Motor neuron (in vitro differentiated cells): ENCODE results near the gene KCNJ6. TPM values are rescaled to one million over a fixed set of nuclear protein-coding genes. Genes with fewer than 3 reads are reported as not detected.
"Not testable (repeated sequence)": the region's sequence is repeated elsewhere in the genome, so short reads cannot be mapped to it uniquely, and the experiment has no call there.

ENCODE experiments used
- ATAC-seq, 8 experiments: fragments of 200-7000 bp; cut with Tn5 transposase; replicated peaks in 6 of 8; 2 replicates each; pipeline ENCODE4 v1.8.0; 2021; ENCODE audit warnings: mild to moderate bottlenecking in 8 of 8, moderate library complexity in 8 of 8
- H3K27ac ChIP-seq, 2 donors: fragments of 250-450 bp; sonication (Bioruptor Pico); 2 replicates each; pipeline ENCODE4 v1.9.0; 2021; ENCODE audit warnings: antibody characterized with exemption in 2 of 2, mild to moderate bottlenecking in 2 of 2, moderate library complexity in 1 of 2
- H3K4me1 ChIP-seq, 2 donors: fragments of 250-450 bp; sonication (Bioruptor Pico); replicated peaks in 1 of 2; 2 replicates each; pipeline ENCODE4 v1.6.1; 2021; ENCODE audit warnings: antibody characterized with exemption in 2 of 2, mild to moderate bottlenecking in 2 of 2, moderate library complexity in 1 of 2
- H3K4me3 ChIP-seq, 5 donors: fragments of 250-450 bp; sonication (Bioruptor Pico); 2 replicates each; pipeline ENCODE4 v1.9.0; 2021; ENCODE audit warnings: antibody characterized with exemption in 5 of 5, mild to moderate bottlenecking in 5 of 5, moderate library complexity in 4 of 5
- WGBS, 10 experiments: fragments of 450-650 bp; shearing (Covaris generic); methylation state at CpG; one replicate each; pipeline ENCODE4 v1.0.0; 2022; 5-methylcytosine and 5-hydroxymethylcytosine counted together
- in situ Hi-C, 9 experiments: fragments of 400-800 bp; cut with MboI; loops; one replicate each; pipeline ENCODE4 v1.15.0; 2021; ENCODE audit warnings: low sequenced_read_pairs in 9 of 9, low pct_unique_long_range_greater_than_20kb in 2 of 9; ENCODE audit not compliant: unreplicated experiment in 9 of 9
- total RNA-seq, 8 experiments: library from RNA; unstranded; fragments of 300-600 nt; gene quantifications; 2 replicates each; pipeline versions ENCODE4 v1.2.3 to v1.2.4, GENCODE V29; 2022

The KCNJ6 gene
- total RNA-seq, 8 experiments from 2014 or later = 0.05 to 3.4 (median 0.61) TPM

DNA sequence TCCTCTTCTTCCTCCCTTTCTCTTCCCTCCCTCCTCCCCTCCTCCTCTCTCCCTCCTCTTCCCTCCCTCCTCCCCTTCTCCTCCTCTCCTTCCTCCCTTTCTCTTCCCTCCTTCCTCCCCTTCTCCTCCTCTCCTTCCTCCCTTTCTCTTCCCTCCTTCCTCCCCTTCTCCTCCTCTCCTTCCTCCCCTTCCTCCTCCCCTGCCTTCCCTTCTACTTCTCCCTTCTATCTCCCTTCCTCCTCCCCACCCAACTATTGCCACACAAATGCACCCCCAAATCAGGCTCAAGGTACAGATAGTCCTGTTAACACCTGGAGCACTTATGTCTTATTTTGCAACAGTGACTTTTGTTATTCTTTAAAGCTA is 203.7 kb downstream of the KCNJ6 start:
- in situ Hi-C loops = loop anchor here in 3 of 9 experiments (25.0 kb wide), 2 partner anchors 200 to 650 kb away; partner anchors contain the start of gene KCNJ6 (in 2 of the 3)

DNA sequence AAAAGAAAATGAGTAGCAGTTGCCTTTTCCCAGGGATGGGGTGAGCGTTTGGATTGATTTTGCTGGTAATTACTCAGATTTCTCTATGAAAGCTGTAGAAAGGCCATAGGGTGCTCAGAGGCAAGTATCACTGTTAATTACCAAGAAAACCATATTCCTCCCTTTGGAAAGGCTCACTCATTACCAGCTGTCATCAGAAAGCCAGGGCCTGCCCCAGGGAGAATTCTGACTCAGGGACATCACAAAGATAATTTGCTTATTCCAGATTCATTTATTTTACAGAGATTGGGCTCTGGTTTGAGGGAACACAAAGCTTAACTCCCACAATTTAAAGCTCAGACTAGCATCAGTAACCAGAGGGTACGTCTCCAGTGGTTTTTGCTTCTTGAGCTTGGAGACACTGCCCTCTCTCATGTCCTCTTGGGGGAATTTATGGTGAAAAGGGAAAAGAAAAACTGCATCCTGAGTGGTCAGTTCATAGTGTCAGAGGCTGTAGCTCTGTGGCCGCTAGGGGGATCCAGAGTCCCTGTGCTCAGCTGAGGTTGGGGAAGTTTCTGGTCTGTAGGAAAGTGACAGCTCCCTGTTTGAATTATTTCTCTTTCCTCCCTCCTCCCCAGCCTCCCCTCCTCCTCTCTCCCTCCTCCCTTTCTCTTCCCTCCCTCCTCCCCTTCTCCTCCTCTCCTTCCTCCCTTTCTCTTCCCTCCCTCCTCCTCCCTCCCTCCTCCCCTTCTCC is 204.3 kb downstream of the KCNJ6 start:
- H3K27ac ChIP-seq = no peak overlapping the region
- 0 to 80% (median 40%) methylated on average over 1 to 3 of the region's 3 CpGs; no CpG with 5 or more reads in 3 of the 10 experiments for WGBS, 10 experiments

More for the DNA sequence above, 203.7 kb downstream of the KCNJ6 start:
- not testable (repeated sequence) for H3K4me3 ChIP-seq, H3K27ac ChIP-seq, ATAC-seq
- H3K4me1 ChIP-seq = peaks cover 18% of the 10 kb centered on the region in 2 donors

DNA sequence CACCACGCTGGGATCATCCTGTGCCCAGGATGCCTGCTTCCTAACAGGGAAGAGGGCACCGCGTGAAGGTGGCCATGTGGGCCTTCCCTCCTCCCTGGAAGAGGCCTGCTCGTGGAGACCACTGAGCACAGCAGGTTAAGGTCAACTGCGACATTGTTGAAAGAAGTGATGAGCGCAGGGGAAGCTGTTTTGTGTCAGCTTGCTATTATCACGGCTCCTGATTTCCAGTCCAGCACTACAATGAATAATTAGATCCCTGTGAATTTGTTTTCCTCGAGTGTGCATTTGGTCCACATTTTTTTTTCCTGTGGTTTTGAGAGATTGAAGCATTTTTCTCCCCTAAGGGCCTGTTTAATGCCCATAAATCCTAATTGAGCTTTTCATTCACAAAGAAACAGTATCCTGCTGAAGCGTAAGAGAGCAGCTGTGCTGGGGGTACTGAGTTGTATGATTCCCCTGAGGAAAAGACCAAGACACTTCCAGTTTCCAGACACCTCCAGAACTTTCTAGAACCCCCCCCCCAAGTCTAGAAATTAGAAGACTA is 204.9 kb downstream of the KCNJ6 start:
- Histone ChIP-seq H3K4me3 (no peak overlapping the region), H3K4me1 (peaks cover 18 to 22% of the 10 kb centered on the region in 2 donors), H3K27ac (peak overlapping the region in 1 of 2 donors; percentile 6)
- in situ Hi-C loops = loop anchor here in 3 of 9 experiments (25.0 kb wide), 2 partner anchors 201 to 651 kb away; partner anchors contain the start of gene KCNJ6 (in 2 of the 3)
- ATAC-seq = peak in 6 of 8 experiments; percentile 17 to 81 (median 74)
- 24 to 80% (median 56%) methylated on average over 1 to 9 of the region's 9 CpGs; no CpG with 5 or more reads in 2 of the 10 experiments for WGBS, 10 experiments

More for the DNA sequence above, 204.3 kb downstream of the KCNJ6 start:
- in situ Hi-C loops = loop anchor here in 3 of 9 experiments (25.0 kb wide), 2 partner anchors 200 to 650 kb away; partner anchors contain the start of gene KCNJ6 (in 2 of the 3)
- no peak overlapping the region for H3K4me3 ChIP-seq
- peaks cover 18 to 22% of the 10 kb centered on the region in 2 donors for H3K4me1 ChIP-seq
- ATAC-seq = peak; percentile 76 to 100 (median 84)

DNA sequence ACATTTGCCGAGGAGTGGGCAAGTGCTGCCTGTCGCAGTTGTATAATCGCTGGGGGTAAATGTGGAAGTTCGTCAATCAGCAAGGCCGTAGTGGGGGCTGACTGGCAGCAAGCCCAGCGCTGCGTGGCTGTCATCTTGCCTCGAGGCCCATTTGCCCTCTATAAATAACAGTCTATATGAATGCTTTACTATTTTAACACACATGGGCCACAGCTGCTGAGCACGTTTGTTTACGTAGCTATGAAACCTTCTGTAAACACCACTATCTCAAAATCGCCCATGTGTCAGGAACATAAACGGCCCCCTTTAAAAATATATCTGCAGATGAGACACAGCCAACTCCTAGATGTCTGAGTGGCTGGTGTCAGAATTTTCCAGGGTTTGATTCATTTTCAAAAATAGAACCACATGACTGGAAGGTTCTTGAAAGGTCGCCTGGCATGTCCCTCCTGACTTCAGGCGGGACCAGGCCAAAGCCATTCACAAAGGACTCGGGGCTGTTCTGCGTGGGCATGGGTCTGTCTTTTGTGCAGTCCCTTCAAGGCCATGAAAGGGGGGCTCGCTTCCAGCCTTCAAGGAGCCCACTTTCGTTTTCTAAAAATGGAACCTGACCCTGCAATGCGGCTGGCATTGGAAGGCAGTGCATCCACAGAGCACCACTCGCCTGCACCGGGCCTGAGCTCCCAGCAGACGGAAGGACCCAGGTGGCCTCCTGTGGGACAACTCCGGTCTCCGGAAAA is 205.5 kb downstream of the KCNJ6 start:
- no peak overlapping the region for H3K4me3 ChIP-seq
- 45 to 95% (median 89%) methylated on average over 1 to 18 of the region's 24 CpGs; no CpG with 5 or more reads in 1 of the 10 experiments for WGBS, 10 experiments
- H3K27ac ChIP-seq = peak overlapping the region in 1 of 2 donors; percentile 6
- ATAC-seq = peak in 6 of 8 experiments; percentile 7 to 84 (median 14)
- in situ Hi-C loops = loop anchor here in 3 of 9 experiments (25.0 kb wide), 2 partner anchors 202 to 652 kb away; partner anchors contain the start of gene KCNJ6 (in 2 of the 3)
- H3K4me1 ChIP-seq = peaks cover 18 to 22% of the 10 kb centered on the region in 2 donors

DNA sequence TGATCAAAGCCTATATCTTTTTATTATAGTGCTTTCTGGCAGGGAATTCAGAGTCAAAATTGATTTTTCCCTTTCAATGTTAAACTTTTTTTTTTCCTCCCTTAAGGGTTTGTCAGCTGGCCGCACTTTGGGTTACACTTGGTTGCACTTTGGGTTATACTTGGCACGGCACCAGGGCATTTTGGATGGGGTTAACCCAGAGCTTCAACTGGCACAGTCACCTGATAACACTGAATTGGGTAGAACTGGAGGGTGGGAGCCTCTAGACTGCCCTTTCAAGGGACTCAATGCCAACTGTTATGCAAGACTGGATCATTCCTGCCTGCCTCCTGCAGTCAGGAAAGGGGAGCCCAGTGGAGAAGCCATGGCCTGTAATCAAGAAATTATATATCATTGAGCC is 211.5 kb downstream of the KCNJ6 start:
- Histone ChIP-seq H3K27ac (no peak overlapping the region), H3K4me1 (peaks cover 0 to 3% of the 10 kb centered on the region in 2 donors), H3K4me3 (no peak overlapping the region)
- WGBS, 10 experiments = 33 to 100% (median 65%) methylated on average over 1 to 2 of the region's 2 CpGs; no CpG with 5 or more reads in 4 of the 10 experiments
- no peak for ATAC-seq
- in situ Hi-C loops = loop anchor here in 3 of 9 experiments (25.0 kb wide), 2 partner anchors 208 to 658 kb away; partner anchors contain the start of gene KCNJ6 (in 2 of the 3)

DNA sequence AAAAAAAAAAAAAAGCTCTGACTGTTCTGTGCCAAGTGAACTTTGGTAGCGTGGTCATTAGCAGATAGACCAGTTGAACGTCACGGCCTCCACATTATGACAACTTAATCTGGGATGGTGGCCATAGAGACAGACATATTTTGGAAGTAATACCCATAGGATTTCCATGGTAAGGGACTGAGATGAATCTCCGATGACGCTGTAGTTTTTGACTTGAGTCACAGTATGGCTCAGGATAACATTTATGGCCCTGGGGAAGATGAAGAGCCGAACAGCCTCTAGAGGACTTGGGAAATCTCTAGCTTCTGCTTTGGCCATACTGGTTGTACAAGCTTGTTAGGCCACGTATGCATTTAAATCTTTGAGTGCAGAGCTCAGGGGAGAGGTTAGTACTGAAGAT is 214.0 kb downstream of the KCNJ6 start:
- 55 to 97% (median 86%) methylated on average over 1 to 7 of the region's 7 CpGs; no CpG with 5 or more reads in 3 of the 10 experiments for WGBS, 10 experiments
- H3K27ac ChIP-seq = no peak overlapping the region
- in situ Hi-C loops = loop anchor here in 3 of 9 experiments (25.0 kb wide), 2 partner anchors 210 to 660 kb away; partner anchors contain the start of gene KCNJ6 (in 2 of the 3)
- peaks cover 0 to 2% of the 10 kb centered on the region in 2 donors for H3K4me1 ChIP-seq
- H3K4me3 ChIP-seq = no peak overlapping the region
- ATAC-seq = no peak

DNA sequence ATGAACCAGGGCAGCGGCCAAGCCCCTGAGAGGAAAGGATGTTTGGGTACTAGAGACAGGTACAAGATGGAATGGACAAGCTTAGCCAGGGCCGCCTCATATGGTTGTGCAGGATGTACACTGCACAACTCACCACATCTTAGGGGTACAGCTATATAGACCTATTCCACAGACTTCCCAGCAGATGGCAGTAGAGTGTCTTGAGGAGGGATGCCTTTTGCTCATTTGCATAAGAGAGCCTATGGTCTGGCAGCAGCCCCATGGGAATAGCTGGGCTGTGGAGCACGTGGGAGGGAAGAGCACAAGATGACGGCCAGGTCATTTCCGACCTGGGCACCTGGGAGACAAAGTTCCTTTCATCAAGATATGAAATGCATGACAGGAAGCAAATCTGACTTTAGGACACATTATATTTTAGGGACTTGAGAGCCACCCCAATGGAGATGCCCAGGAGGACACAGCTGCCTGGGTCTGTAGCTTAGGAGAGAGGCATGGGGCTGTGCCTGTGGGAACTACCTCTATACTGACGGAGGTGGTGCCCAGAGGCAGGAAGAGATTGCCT is 215.5 kb downstream of the KCNJ6 start:
- Histone ChIP-seq H3K4me1 (no peaks in the 10 kb centered on the region), H3K27ac (no peak overlapping the region), H3K4me3 (no peak overlapping the region)
- peak; percentile 89 to 100 (median 96) for ATAC-seq
- 0 to 74% (median 38%) methylated on average over 1 to 5 of the region's 6 CpGs; no CpG with 5 or more reads in 4 of the 10 experiments for WGBS, 10 experiments
- in situ Hi-C loops = loop anchor here in 3 of 9 experiments (25.0 kb wide), 2 partner anchors 212 to 662 kb away; partner anchors contain the start of gene KCNJ6 (in 2 of the 3)

DNA sequence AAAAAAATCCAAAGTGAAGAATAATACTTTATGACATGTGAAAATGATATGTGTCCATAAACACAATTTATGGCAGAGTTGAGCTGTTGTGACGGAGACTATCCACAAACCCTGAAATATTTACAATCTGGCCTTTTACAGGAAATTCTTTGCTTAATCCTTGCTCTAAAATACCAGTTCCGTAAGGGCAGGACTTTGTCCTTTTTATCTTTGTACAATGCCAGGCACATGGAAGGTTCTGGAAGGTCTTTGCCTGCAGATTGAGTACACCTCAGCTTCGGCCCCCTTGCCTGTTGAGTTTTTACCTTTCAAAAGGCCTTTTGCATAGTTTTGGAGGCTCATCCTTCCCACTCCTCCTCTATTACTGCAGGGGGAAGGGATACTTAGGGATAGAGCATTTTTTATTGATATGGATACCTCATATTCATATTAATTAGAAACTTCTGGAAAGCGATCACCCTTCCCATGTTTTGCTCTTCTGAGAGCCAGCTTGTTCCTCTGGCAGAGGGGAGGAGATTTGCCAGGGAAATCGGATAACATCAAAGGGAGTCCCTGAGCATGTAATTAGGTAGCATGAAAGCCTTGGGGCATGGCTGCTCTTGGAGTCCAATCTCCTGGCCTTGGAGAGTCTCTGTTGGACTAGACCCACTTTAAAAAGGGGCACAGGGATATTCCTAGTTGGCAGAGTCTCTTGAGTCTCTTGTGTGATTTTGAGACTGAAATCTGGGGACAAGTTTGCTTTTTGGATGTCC is 217.1 kb downstream of the KCNJ6 start:
- no peak for ATAC-seq
- 39 to 92% (median 77%) methylated on average over 2 to 5 of the region's 5 CpGs; no CpG with 5 or more reads in 1 of the 10 experiments for WGBS, 10 experiments
- no peaks in the 10 kb centered on the region for H3K4me1 ChIP-seq
- no peak overlapping the region for H3K4me3 ChIP-seq
- H3K27ac ChIP-seq = no peak overlapping the region
- in situ Hi-C loops = loop anchor here in 4 of 9 experiments (25.0 kb wide), 1 partner anchor 663 kb away; no protein-coding TSS in a partner anchor

DNA sequence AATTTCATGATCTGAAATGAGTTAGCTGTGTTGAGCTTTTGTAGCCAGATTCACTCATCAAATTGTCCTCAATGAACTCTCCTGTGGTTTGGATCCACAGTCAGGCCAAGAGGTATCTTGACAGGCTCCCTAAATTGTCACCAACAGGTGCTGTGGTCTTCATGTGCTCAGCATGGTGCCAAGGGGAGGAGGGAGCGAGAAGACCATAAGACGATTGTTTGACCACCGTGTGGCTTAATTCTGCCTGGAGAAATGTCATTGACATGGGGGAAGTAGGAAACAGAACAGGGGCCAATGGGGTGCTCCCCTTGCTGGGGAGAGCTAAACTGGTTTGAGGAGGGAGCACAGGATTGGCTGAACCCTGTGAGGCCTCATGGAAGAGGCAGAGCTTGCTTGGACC is 219.3 kb downstream of the KCNJ6 start:
- no peak for ATAC-seq
- no peak overlapping the region for H3K27ac ChIP-seq
- WGBS, 10 experiments = 62 to 100% (median 91%) methylated on average over 1 to 3 of the region's 3 CpGs; no CpG with 5 or more reads in 4 of the 10 experiments
- H3K4me1 ChIP-seq = no peaks in the 10 kb centered on the region
- no peak overlapping the region for H3K4me3 ChIP-seq
- in situ Hi-C loops = loop anchor here in 4 of 9 experiments (25.0 kb wide), 1 partner anchor 665 kb away; no protein-coding TSS in a partner anchor

DNA sequence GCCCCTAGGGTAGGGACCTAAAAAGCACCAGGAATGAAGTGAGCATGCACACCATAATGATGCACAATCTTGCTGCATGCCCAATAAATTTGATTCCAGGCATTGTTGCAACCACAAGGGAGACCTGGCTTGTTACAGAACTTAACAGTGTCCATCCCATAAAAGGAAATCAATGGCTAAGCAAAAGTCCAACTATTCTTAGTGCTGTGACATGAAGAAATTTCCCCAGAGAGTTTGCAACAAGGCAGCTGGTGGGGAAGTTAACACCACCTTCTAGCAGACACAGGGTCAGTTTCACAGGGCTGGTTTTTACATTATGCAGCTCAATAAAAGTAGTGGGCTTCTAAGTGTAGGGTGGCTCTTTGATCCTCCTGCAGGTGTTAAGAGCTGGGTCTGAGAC is 221.1 kb downstream of the KCNJ6 start:
- Histone ChIP-seq H3K4me1 (no peaks in the 10 kb centered on the region), H3K4me3 (no peak overlapping the region), H3K27ac (no peak overlapping the region)
- no peak for ATAC-seq
- in situ Hi-C loops = loop anchor here in 4 of 9 experiments (25.0 kb wide), 1 partner anchor 667 kb away; no protein-coding TSS in a partner anchor

DNA sequence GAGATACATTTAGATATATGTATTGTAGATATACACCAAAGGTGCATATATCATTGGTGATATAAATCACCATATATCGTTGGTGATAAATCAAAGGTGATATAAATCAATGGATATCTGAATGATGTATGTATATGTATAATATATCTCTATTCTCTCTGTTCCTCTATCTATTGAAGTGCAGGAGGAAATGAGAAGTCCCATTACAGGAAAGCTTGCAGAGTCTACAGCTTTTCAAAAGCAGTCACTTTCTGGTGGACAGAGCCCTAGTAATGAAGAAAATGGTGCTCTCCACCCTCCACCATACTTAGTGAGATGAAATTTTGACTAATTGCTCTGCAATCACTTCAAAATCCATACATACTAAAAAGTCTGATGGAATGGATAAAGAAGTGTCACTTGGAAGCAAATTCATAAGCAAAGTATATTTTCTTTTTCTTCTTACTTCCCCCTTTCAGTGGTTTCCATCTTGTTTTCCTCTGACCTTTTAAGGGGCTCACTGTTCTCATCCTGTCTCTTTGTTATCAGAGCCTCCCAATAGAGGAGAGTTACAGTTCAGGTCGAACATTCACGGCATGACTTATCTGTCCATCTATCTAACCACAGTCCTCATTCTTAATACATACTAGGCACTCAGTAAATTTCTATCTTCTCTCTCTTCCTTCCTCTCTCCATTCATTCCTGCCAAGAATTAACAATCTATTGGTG is 227.2 kb downstream of the KCNJ6 start:
- in situ Hi-C loops = loop anchor here in 4 of 9 experiments (25.0 kb wide), 1 partner anchor 673 kb away; no protein-coding TSS in a partner anchor
- Histone ChIP-seq H3K4me1 (peaks cover 14 to 18% of the 10 kb centered on the region in 2 donors), H3K4me3 (no peak overlapping the region), H3K27ac (no peak overlapping the region)
- no peak for ATAC-seq
- 20 to 88% (median 70%) methylated on average over 1 to 3 of the region's 3 CpGs; no CpG with 5 or more reads in 1 of the 10 experiments for WGBS, 10 experiments
